Measurements from ENCODE around the gene MSH6.

The MSH6 gene, protein sequence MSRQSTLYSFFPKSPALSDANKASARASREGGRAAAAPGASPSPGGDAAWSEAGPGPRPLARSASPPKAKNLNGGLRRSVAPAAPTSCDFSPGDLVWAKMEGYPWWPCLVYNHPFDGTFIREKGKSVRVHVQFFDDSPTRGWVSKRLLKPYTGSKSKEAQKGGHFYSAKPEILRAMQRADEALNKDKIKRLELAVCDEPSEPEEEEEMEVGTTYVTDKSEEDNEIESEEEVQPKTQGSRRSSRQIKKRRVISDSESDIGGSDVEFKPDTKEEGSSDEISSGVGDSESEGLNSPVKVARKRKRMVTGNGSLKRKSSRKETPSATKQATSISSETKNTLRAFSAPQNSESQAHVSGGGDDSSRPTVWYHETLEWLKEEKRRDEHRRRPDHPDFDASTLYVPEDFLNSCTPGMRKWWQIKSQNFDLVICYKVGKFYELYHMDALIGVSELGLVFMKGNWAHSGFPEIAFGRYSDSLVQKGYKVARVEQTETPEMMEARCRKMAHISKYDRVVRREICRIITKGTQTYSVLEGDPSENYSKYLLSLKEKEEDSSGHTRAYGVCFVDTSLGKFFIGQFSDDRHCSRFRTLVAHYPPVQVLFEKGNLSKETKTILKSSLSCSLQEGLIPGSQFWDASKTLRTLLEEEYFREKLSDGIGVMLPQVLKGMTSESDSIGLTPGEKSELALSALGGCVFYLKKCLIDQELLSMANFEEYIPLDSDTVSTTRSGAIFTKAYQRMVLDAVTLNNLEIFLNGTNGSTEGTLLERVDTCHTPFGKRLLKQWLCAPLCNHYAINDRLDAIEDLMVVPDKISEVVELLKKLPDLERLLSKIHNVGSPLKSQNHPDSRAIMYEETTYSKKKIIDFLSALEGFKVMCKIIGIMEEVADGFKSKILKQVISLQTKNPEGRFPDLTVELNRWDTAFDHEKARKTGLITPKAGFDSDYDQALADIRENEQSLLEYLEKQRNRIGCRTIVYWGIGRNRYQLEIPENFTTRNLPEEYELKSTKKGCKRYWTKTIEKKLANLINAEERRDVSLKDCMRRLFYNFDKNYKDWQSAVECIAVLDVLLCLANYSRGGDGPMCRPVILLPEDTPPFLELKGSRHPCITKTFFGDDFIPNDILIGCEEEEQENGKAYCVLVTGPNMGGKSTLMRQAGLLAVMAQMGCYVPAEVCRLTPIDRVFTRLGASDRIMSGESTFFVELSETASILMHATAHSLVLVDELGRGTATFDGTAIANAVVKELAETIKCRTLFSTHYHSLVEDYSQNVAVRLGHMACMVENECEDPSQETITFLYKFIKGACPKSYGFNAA (N-terminal part only)

DNA sequence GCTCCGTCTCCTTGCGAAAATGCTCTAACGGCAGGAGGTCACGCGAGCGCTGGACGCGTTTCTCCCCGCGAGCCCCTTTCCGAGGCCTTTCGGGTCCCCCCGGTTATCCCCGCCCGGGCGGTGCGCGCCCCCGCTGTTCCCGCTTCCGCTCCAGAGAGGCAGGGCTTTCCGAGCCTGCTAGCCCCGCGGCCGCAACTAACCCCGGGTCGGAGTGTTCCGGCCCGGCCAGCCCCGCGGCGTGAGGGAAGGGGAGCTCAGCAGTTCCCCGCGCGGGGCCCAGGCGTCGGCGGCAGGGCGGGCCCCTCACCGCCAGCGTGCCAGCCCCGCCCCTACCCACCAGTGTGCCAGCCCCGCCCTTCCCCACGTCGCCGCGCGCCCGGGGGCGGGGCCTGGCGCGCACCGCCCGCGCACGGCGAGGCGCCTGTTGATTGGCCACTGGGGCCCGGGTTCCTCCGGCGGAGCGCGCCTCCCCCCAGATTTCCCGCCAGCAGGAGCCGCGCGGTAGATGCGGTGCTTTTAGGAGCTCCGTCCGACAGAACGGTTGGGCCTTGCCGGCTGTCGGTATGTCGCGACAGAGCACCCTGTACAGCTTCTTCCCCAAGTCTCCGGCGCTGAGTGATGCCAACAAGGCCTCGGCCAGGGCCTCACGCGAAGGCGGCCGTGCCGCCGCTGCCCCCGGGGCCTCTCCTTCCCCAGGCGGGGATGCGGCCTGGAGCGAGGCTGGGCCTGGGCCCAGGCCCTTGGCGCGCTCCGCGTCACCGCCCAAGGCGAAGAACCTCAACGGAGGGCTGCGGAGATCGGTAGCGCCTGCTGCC, at the start of gene MSH6:
TSS of gene MSH6 (plus strand) at position 475 of the 815 bp plus-strand sequence. CDS start at position 564, 89 bp downstream.
- DNase-seq (ENCODE audit: low spot score), result peak; percentile 94

GRCh38 chr2:47735136-47735869, 47.6 kb upstream of the MSH6 start:
- no peak for DNase-seq (ENCODE audit: low spot score)

GRCh38 chr2:47735912-47736311, 47.0 kb upstream of the MSH6 start:
- DNase-seq (ENCODE audit: low spot score), result no peak

DNA sequence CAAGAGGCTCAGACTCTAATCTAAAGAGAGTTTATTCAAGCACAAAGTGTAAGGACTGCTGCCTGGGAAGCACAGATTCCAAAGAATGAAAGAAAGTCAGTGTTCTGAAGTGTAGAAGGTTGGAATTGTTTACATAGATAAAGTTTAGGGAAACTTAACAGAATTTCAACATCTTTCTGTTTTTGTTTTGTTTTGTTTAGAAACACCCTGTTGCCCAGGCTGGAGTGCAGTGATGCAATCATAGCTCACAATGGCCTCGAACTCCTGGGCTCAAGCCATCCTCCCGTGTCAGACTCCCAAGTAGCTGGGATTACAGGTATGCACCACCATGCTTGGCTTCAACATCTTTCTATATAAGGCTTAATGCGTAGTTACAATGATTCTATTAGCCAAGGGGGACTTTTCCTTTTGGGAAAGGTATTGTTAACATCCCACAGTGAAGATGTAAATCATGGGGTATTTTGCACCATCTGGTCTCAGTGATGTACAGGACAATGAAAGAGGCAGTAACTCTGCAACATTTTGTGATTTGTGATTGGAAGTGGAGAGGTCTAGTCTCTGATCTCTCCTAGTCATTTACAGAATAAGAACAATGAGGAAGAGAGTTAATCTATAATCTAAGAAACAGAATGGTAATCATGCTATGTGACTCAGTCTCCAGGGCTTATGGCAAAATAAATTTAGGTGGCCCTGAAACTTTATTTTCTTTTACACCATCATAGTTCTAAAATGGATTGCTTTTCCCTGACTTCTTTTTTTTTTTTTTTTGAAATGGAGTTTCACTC, 45.6 kb upstream of the MSH6 start:
- DNase-seq (ENCODE audit: low spot score), result no peak

- no peak for DNase-seq (ENCODE audit: low spot score)
Measured at GRCh38 chr2:47738331-47738730, 44.6 kb upstream of the MSH6 start.

GRCh38 chr2:47741101-47741500, 41.8 kb upstream of the MSH6 start:
- DNase-seq (ENCODE audit: low spot score), result no peak

- DNase-seq (ENCODE audit: low spot score), result no peak
Measured at GRCh38 chr2:47741637-47742036, 41.3 kb upstream of the MSH6 start.

- no peak for DNase-seq (ENCODE audit: low spot score)
Measured at GRCh38 chr2:47744074-47744473, 38.9 kb upstream of the MSH6 start.

DNA sequence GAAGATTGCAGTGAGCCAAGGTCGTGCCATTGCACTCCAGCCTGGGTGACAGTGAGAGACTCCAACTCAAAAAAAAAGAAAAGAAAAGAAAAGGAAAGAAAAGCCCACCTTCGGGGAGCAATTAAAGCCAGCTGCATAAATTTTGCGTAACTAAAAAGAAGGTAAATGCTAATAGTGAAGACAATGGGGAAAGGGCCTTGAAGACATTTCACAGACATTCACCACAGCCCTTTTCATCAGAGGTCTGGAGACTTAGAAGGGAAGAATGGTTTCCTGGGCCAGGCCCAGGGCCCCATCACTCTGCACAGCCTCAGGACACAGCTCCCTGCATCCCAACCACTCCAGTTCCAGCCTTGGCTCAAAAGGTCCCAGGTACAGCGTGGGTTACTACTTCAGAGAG, 35.1 kb upstream of the MSH6 start:
- no peak for DNase-seq (ENCODE audit: low spot score)

GRCh38 chr2:47751856-47752414, 31.0 kb upstream of the MSH6 start:
- DNase-seq (ENCODE audit: low spot score), result peak; percentile 38

DNA sequence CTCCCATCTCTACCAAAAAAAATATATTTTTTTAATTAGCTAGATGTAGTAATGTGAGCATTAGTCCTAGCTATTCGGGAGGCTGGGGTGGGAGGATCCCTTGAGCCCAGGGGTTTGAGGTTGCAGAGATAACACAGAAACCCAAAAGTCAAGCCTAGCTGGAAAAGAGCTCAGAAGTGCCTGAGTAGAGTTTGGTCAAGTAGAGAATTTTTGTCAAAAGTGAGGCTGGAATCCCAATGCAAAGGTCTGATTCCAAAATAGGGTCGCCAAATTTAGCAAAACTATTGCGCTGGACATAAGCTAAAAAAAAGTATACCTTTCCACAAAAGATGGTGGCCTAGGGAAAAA, 15.5 kb upstream of the MSH6 start:
- no peak for DNase-seq (ENCODE audit: low spot score)

- peak; percentile 58 for DNase-seq (ENCODE audit: low spot score)
Measured at GRCh38 chr2:47767880-47768609, 14.9 kb upstream of the MSH6 start.

DNA sequence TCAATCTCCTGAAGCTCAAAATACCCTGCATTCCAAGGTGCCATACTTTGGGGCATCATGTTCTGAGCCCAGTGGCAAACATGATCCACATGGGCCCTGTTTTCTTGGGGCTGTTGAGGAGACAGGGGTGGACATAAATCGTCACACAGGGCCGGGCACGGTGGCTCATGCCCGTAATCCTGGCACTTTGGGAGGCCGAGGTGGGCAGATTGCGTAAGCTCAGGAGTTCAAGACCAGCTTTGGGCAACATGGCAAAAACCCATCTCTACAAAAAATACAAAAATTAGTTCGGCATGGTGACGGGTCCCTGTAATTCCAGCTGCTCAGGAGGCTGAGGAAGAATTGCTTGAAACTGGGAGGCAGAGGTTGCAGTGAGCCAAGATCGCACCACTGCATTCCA, 13.6 kb upstream of the MSH6 start:
- DNase-seq (ENCODE audit: low spot score), result no peak

- peak; percentile 93 for DNase-seq (ENCODE audit: low spot score)
Measured at GRCh38 chr2:47771211-47771610, 11.7 kb upstream of the MSH6 start.

DNA sequence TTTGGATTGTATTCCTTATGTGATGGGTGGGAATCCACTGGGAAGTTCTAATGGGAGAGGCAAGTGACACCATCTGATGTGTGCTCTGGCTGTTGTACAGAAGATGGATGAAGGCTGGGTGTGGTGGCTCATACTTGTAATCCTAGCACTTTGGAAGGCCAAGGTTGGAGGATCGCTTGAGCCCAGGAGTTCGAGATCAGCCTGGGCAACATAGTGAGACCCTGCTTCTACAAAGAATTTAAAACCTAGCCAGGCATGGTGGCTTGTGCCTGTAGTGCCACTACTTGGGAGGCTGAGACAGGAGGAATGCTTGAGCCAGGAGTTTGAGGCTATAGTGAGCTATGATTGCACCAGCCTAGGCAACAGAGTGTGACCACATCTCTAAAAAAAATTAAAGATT, 10.6 kb upstream of the MSH6 start:
- no peak for DNase-seq (ENCODE audit: low spot score)

- DNase-seq (ENCODE audit: low spot score), result no peak
Measured at GRCh38 chr2:47774567-47774966, 8.4 kb upstream of the MSH6 start.

DNA sequence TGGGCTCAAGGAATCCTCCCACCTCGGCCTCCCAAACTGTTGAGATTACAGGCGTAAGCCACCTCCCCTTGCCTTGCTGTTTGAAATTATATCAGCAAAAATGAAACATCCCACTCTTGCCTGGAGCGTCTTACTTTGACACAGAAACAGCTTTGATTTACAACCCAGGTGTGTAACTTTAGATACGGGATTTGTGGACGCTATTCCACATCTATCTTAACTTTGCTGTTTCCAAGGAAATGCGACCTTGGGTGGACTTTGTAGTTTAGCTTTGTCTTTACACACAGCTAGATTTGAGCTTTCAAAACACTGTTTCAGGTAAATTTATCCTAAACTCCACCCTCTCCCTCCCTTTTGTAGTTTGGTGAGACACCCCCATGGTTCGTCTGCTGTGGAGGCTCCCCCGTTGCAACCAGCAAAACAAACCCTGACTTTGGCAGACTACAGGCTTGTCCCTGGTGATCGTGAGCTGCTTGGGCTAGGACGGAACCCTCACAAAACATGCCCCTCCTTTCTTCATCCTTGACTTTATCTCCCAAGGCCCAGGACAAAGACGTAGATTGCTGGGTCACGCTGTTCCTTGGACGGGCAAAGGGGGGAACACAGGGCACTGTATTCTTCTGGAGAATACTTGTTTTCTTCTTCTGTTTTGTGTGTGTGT, 5.5 kb upstream of the MSH6 start:
- no peak for DNase-seq (ENCODE audit: low spot score)

- no peak for DNase-seq (ENCODE audit: low spot score)
Measured at GRCh38 chr2:47778698-47779425, 4.1 kb upstream of the MSH6 start.

Data from globus pallidus (tissue), 1 donor.